Fibroblast of peridontal ligament (primary cell): ENCODE data around the gene COPZ1.
"Not testable (repeated sequence)": the region's sequence is repeated elsewhere in the genome, so short reads cannot be mapped to it uniquely, and the experiment has no call there.

ENCODE experiments used
- DNase-seq: peaks from one replicate; pipeline ENCODE4 v3.0.0-alpha.2; 2010; ENCODE audit errors: extremely low read depth

Gene COPZ1

GRCh38 chr12:54331461-54331860 lies 6.5 kb downstream of the COPZ1 start:
- DNase-seq: no peak

GRCh38 chr12:54333420-54334034 lies 8.6 kb downstream of the COPZ1 start:
- no peak for DNase-seq

GRCh38 chr12:54337280-54337842 lies 12.4 kb downstream of the COPZ1 start:
- DNase-seq: peak; percentile 21

- DNase-seq: peak; percentile 21
Measured at GRCh38 chr12:54337854-54338650, 13.1 kb downstream of the COPZ1 start.

GRCh38 chr12:54338698-54339296 lies 13.9 kb downstream of the COPZ1 start:
- DNase-seq: peak; percentile 57

- DNase-seq: no peak
Measured at GRCh38 chr12:54340846-54341245, 15.9 kb downstream of the COPZ1 start.

- no peak for DNase-seq
Measured at GRCh38 chr12:54341378-54342300, 16.7 kb downstream of the COPZ1 start.

- DNase-seq: no peak
Measured at GRCh38 chr12:54349036-54349435, 24.1 kb downstream of the COPZ1 start.

GRCh38 chr12:54349679-54350078 lies 24.7 kb downstream of the COPZ1 start:
- DNase-seq: no peak

GRCh38 chr12:54350743-54351142 lies 25.8 kb downstream of the COPZ1 start:
- DNase-seq: no peak

- no peak for DNase-seq
Measured at GRCh38 chr12:54351341-54351740, 26.4 kb downstream of the COPZ1 start.

- peak; percentile 48 for DNase-seq
Measured at GRCh38 chr12:54352022-54352531, 27.1 kb downstream of the COPZ1 start.

GRCh38 chr12:54352891-54353874 lies 28.3 kb downstream of the COPZ1 start:
- peak; percentile 59 for DNase-seq

- not testable (repeated sequence) for DNase-seq
Measured at GRCh38 chr12:54354271-54354670, 29.3 kb downstream of the COPZ1 start.

GRCh38 chr12:54355104-54355815 lies 30.3 kb downstream of the COPZ1 start:
- DNase-seq: no peak

- no peak for DNase-seq
Measured at GRCh38 chr12:54356228-54356627, 31.3 kb downstream of the COPZ1 start.

- DNase-seq: no peak
Measured at GRCh38 chr12:54356951-54357356, 32.0 kb downstream of the COPZ1 start.

GRCh38 chr12:54357506-54358190 lies 32.7 kb downstream of the COPZ1 start:
- no peak for DNase-seq
